ENCODE data around the gene RBP5.
A peak's percentile ranks its signal among the peaks of the same experiment; 100 is the strongest.

RBP5 gene

DNA sequence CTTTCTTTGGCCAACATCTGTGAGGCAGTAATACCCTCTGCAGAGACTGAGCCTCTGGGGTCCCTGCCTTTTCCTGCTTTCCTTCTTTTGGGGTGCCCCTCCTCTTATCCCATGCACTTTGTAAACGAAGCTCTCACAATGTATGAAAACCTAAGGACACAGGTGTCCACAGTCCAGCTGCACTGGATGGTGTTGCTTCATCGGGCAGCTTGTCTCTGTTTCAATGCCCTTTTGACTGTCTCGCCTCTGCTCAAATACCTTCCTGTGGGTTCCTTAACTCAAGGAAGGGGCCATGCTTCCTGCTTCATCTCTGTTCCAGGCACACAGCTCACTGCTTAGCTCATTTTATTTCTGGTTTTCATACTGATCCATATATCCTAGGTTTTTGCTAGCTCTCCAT lies 26.1 kb downstream of the RBP5 start:
- DNase-seq (ENCODE audit: low read depth in 4 of 4, low spot score in 1 of 4) = no peak

GRCh38 chr12:7101694-7102131 lies 27.0 kb downstream of the RBP5 start:
- DNase-seq (ENCODE audit: low read depth in 4 of 4, low spot score in 1 of 4) = no peak

- no peak for DNase-seq (ENCODE audit: low read depth in 4 of 4, low spot score in 1 of 4)
Observed at GRCh38 chr12:7101047-7101693, 27.5 kb downstream of the RBP5 start.

- DNase-seq (ENCODE audit: low read depth in 4 of 4, low spot score in 1 of 4) = no peak
Observed at GRCh38 chr12:7100239-7100638, 28.4 kb downstream of the RBP5 start.

- no peak for DNase-seq (ENCODE audit: low read depth in 4 of 4, low spot score in 1 of 4)
Observed at GRCh38 chr12:7099290-7099996, 29.2 kb downstream of the RBP5 start.

GRCh38 chr12:7096979-7097378 lies 31.7 kb downstream of the RBP5 start:
- DNase-seq (ENCODE audit: low read depth in 4 of 4, low spot score in 1 of 4) = no peak

- DNase-seq (ENCODE audit: low read depth in 4 of 4, low spot score in 1 of 4) = no peak
Observed at GRCh38 chr12:7096006-7096932, 32.4 kb downstream of the RBP5 start.

DNA sequence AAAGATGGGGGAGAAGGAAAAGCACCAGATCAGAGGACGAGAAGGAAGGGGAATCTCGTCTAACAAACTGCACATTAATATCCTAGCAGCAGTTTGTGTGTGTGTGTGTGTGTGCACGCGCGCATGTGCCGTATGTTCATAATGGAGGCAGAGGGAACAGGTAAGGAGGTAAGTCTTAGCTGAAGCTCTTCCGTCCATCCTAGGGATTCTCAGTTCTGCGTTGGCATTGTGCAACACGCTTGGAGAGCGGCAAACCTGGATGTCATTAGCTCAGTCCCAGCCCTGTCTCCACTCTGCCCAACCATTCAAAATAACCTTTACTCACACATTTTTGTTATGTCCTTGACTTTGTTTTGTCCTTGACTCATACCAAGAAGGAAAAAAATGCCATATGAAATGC lies 34.8 kb downstream of the RBP5 start:
- no peak for DNase-seq (ENCODE audit: low read depth in 4 of 4, low spot score in 1 of 4)

DNA sequence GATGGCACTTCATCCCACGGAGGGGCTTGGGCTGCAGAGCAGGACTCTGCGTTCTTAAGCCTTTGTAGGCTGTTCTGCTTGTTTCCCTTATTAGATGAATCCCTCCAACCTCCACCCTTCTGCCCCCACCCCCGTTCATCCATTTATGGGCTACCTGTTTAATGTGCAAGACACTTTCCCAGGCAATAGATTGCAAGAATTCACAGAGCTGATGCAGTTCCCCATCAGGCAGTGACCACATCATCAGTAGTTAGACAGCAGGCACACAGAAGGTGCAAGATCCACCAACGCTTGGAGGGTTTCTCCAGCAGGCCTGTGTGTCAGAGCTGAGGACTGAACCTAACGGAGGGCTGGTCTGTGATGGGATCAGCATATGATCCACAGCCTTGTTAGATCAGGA lies 35.2 kb downstream of the RBP5 start:
- no peak for DNase-seq (ENCODE audit: low read depth in 4 of 4, low spot score in 1 of 4)

- no peak for DNase-seq (ENCODE audit: low read depth in 4 of 4, low spot score in 1 of 4)
Observed at GRCh38 chr12:7092986-7093460, 35.7 kb downstream of the RBP5 start.

DNA sequence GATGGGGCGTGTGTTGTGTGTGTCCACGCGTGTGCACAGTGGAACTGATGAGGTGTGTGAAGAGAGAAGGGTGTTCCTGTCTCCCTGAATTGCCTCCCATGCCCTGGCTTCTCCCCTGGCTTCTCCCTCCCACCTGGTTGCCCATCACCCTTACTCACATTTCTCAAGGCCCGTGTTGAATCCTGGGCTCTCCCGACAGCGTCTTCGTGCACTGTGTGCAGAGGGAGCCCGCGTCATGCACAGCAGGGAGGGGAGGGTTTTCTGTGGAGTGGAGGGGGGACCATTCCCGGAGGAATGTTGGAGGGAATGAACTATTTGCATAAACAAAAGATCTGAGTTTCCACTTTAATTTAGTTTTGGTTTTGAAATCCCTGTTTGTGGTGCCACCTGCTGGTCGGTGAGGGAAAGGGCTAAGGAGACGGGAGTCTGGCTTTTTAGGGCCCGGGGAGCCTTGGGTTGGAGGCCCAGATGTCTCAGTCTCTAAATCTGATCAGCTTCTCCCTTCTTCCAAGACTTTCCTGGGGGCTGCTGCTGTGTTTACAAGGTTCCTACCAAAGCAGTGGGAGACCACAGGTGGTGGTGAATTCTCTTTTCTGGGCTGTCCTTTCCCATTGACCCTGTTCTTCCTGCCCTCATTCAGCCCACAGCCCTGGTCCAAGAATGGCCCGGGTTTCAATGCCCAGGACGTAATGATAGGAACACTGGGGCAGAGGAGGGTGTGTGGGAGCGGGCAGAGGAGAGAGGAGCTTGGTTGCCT lies 36.3 kb downstream of the RBP5 start, which contains the start of gene C1R:
Gene C1R (minus strand): TSS at position 217 of the 757 bp plus-strand sequence. CDS start 57 bp downstream, at position 160.
- DNase-seq (ENCODE audit: low read depth in 4 of 4, low spot score in 1 of 4) = peak; percentile 38 to 51 (median 44)

- no peak for DNase-seq (ENCODE audit: low read depth in 4 of 4, low spot score in 1 of 4)
Observed at GRCh38 chr12:7091660-7092228, 36.9 kb downstream of the RBP5 start.

GRCh38 chr12:7091171-7091570 lies 37.5 kb downstream of the RBP5 start:
- DNase-seq (ENCODE audit: low read depth in 4 of 4, low spot score in 1 of 4) = no peak

DNA sequence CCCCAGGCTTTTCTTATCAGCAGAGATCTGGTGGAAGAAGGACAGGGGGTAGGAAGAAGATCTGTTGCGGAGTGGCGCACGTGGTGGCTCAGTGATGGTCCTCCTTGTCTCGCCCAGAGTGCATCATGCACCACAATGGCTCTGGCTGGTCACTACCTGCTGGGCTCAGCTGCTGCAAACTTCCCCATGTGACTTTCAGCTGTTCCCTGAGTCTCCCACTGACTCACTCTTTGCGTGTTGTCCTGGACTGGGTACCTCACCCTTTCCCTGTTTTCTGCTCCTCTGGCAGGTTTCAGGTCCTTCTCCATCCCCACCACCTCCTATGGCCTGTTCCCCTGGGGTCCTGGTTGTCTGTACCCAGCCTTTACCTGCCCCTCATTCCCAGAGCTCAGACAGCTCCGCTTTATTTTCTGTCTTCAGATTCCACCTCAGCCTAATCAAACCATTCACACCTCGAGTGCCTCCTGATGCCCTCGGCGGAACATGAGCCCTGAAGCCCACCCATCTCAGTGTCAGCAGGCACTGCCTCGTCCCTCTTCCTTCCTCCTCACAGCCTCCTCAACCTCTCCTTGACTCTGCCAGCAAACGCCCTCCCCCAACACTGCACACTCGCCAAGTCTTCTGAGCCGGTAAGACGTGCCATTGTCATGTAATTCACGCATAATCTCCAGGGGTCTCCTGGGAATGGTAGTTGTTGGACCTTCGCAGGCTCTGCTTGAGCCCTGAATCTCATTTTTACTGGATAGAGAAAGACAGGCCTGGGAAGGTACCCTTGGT lies 38.3 kb downstream of the RBP5 start:
- no peak for DNase-seq (ENCODE audit: low read depth in 4 of 4, low spot score in 1 of 4)

- DNase-seq (ENCODE audit: low read depth in 4 of 4, low spot score in 1 of 4) = no peak
Observed at GRCh38 chr12:7089196-7089871, 39.4 kb downstream of the RBP5 start.

DNA sequence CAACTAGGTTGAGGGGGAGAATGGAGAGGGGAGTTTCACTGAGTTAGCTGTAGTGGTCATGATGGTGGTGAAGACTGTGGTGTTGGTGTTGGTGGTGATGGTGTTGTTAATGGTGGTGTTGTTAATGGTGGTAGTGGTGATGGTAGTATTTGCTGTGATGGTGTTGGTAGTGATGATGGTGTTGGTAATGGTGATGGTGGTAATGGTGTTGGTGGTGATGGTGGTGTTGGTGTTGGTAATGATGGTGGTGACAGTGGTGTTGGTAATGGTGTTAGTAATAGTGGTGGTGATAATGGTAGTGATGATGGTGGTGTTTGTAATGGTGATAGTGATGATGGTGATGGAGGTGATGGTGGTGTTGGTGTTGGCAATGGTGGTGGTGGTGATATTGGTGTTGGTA lies 45.6 kb downstream of the RBP5 start:
- no peak for DNase-seq (ENCODE audit: low read depth in 4 of 4, low spot score in 1 of 4)

GRCh38 chr12:7081037-7081436 lies 47.7 kb downstream of the RBP5 start:
- no peak for DNase-seq (ENCODE audit: low read depth in 4 of 4, low spot score in 1 of 4)

GRCh38 chr12:7079826-7080125 lies 48.9 kb downstream of the RBP5 start:
- no peak for DNase-seq (ENCODE audit: low read depth in 4 of 4, low spot score in 1 of 4)

DNA sequence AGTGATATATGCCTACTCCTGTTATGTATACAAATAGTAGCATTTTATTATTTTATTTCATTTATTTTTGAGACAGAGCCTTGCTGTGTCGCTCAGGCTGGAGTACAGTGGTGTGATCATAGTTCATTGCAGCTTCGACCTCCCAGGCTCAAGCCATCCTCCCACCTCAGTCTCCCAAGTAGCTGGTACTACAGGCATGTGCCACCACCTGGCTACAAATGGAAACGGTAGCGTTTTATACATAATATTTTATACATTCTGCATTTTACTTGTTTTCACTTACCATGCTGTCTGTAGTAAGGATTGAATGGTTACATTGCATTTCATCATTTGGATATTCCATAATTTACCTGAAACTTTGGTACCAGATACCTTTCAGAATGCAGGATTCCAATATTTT lies 50.5 kb downstream of the RBP5 start:
- no peak for DNase-seq (ENCODE audit: low read depth in 4 of 4, low spot score in 1 of 4)
